ENCODE results near the gene NAV3.

- TF ChIP-seq CTCF (IDR thresholded peaks at IDR 0.05), result no peak
- TF ChIP-seq SIN3A (IDR thresholded peaks at IDR 0.05; ENCODE audit: borderline replicate concordance, insufficient read depth, low read depth, low read length), result no peak
- no peak for TF ChIP-seq POLR2AphosphoS5 (IDR thresholded peaks at IDR 0.05; ENCODE audit: low read depth, low read length)
- no peak for TF ChIP-seq REST (IDR thresholded peaks at IDR 0.05; ENCODE audit: insufficient read depth in 1 of 2, low read depth in 2 of 2, low read length in 1 of 2)
Measured at GRCh38 chr12:77998236-77998786, 167.6 kb downstream of the NAV3 start.
